GM19324 (cell line): ENCODE results near the gene F8.

Experiments
- ATAC-seq: cut with Tn5 transposase; IDR thresholded peaks from one replicate; pipeline ENCODE4 v1.9.1; 2021; ENCODE audit warnings: mild to moderate bottlenecking, moderate library complexity; ENCODE audit not compliant: unreplicated experiment, low FRiP score

Gene F8

DNA sequence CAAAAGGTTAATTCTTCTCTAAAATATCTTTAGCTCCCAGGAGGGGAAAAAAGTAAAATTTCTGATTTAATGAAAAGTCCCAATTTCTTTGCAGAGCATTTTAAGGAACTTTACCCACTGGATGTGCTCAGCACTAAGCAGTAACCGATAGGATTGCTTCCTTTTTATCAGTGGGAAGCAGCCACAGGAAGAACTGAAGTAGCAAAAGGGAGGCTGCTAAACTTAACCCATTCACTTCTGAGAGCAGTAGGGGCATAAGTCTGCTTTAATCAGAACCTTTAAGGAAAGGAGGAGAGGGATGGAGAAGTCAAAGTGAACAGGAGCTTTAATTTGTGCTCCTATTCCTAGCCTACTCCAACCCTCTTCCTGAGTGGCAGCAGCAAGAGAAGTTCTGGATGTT, at the start of gene F8:
TSS of gene F8 (minus strand) at position 139 of the 400 bp plus-strand sequence. CDS start 171 bp downstream, outside the sequence.
- ATAC-seq = no peak

DNA sequence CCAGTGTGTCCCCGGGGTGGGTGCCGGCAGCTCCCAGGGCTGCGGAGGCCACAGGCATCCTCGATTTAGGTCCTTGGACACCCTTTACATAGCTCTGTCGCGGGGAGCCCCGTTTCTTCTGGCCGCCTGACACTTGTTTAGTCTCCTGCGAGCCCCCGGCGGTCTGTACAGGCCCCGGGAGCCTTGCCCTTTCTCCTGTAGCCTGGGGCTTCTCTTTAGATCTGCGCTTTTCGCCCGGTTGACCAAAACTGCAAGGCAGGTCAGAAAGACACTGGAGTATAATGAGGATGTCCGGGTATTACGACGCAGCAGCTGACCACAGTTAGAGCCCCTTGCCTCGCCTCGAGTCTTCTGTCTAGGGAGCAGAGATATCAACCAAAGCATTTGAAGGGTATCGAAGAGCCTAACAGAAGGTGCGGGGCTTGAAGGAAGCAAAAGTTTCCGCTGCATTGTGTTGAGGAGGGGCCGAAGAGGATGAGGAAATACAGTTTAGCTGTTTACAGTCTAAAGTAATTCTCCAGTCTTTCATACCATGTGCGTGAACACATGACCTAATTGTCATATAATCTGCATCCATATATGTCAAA, 49.3 kb upstream of the F8 start:
- peak; percentile 34 for ATAC-seq

DNA sequence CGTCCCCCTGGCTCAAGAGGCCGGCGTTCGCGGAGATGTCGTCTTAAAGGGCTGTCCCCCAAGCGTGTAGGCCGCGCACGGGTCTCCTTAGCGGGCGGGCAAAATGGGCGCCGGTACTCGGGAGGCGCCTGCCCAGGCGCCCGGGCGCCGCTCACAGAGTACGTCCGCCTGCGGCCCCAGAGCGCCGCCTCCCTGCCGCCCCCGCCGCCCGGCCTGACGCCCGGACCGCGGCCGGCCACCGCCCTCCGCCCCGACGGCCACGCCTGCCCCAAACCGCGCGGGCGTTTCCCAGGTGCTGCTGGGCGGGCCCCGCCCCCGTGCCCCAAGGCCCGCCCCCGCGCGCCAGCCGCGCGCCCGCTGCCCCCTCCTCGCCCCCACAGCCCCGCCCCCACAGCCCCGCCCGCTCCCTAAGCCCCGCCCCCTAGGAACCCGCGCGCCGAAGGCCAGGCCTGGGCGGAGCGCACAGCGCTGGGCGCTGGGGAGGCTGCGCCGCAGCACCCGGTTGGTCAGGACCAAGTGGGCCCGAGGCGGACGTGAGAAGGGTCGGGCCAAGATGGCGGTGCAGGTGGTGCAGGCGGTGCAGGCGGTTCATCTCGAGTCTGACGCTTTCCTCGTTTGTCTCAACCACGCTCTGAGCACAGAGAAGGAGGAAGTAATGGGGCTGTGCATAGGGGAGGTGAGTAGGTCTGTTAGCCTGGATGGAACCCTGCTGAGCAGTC, 48.6 kb upstream of the F8 start, which contains the start of the genes BRCC3, CMC4 and MTCP1:
TSS of gene BRCC3 (plus strand) at position 534 of the 719 bp plus-strand sequence. CDS start at position 554, 20 bp downstream.
TSS of gene CMC4 (minus strand) at position 162 of the 719 bp plus-strand sequence. CDS start 7,113 bp downstream, outside the sequence.
TSS of gene MTCP1 (minus strand) at position 162 of the 719 bp plus-strand sequence. CDS start 5,126 bp downstream, outside the sequence.
- ATAC-seq = peak; percentile 94

DNA sequence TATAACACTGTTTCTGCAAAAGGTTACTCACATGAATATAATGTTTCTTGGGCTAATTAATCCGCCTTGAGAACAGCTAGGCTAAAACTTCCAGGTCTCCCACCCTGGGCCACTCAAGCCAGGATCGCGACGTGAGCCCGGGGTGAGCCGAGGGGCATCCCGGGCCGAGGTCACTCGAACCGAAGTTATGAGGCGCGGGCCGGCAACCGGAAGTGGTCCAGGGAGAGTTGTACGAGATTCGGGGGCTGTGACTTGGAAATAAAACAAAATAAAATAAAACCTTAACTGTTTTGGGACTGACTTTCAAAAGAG, 48.1 kb upstream of the F8 start:
- peak; percentile 11 for ATAC-seq

DNA sequence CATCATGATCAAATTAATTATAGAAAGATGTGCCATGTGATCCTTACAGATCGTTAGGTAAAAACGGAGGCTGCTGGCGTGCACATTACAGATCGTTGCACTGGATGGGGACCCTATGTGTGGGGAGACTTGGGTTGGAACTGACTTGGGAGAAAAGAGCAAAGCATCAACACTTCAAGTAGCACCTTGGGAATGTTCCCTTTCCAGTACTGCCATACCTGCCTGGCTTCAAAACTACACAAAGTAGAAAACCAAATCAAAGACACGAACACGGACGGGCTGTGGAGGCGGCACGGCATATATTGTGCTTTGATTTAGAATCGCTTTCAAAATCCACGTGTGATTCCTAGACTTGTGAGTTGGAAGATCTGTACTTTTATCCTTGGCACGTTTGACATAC, 47.5 kb upstream of the F8 start:
- no peak for ATAC-seq

DNA sequence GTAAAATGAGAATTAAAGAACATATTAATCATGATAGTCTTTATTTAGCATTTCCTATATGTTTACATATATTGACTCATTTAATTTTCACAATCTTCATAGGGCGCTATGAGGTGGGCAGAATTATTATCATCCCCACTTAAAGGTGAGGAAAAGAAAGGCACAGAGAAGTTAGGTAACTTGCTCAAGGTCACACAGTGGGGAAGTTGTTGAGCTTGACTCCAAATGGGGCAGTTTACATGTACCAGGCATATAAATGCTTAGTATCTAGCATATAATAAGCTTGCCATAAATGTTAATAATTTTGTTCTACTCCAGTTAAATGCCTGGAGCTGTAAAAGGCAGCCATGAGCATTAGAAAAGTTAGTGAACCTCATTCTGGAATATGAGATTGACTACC, 46.9 kb upstream of the F8 start:
- ATAC-seq = no peak

DNA sequence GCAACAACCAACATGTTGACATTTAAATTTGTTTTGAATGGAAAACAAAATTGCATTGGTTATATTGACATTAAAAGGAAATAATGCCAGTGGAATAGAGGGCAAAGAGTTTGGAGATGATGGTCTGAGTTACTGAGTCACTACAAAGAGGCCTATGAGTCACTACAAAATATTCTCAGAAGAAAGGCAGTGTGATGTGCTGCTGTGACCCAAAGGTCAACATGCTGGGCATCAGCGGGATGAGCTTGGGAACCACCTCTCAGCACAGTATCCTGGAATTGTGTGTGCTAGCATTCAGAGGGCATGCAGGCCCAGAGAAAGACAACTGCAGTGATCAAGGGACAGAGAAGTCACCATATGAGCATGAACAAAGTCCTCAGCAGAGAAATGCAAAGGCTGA, 45.6 kb upstream of the F8 start:
- ATAC-seq = no peak

DNA sequence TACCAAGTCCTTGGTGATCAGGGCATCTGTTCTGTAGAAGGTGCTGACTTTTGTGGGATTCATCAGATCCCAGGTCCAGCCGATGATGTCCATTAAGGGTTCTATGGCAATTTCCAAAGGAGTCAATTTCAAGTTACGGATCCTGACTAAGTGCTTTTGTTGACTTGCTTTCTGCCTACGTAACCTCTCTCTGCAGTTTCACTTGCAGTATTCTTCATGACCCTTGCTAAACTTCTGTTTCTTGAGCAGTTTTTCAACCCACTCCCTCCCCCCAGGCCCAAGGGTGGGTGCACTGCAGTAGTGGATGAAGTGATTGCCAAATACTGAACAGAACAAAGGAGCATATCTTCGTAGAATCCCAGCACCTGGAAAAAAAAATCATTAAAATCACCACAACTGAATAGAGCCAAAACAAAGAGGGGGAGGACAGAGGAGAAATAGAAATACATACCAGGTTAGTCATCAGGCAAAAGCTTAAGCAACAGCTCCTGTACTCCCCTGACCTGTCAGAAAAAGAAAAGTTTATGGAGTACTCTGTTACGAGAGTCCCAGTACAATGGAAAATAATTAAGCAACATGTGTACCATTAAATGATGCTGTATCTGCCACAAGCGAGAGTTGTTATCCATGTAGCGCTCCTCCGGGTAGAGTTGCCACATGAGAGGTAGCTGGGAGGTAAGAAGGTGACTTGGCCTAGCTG, 42.7 kb upstream of the F8 start:
- no peak for ATAC-seq

DNA sequence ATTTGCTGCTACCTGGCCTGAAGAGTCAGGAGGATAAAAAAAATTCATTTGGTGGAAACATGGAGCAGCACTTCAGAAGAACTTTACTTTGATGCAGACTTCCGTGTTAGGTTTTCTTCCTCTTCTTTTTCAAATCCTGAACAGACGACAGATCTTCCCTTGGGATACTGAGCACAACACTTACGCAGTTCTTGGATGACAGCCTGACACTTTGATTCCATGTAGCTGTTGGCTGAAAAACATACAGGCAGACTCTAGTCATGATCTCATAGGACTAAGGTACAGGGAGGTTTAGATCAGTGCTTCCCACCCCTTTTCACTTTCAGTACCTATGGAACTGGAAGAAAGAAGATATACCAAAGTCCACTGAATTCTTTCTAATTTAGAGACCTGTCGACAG, 39.2 kb upstream of the F8 start:
- no peak for ATAC-seq

DNA sequence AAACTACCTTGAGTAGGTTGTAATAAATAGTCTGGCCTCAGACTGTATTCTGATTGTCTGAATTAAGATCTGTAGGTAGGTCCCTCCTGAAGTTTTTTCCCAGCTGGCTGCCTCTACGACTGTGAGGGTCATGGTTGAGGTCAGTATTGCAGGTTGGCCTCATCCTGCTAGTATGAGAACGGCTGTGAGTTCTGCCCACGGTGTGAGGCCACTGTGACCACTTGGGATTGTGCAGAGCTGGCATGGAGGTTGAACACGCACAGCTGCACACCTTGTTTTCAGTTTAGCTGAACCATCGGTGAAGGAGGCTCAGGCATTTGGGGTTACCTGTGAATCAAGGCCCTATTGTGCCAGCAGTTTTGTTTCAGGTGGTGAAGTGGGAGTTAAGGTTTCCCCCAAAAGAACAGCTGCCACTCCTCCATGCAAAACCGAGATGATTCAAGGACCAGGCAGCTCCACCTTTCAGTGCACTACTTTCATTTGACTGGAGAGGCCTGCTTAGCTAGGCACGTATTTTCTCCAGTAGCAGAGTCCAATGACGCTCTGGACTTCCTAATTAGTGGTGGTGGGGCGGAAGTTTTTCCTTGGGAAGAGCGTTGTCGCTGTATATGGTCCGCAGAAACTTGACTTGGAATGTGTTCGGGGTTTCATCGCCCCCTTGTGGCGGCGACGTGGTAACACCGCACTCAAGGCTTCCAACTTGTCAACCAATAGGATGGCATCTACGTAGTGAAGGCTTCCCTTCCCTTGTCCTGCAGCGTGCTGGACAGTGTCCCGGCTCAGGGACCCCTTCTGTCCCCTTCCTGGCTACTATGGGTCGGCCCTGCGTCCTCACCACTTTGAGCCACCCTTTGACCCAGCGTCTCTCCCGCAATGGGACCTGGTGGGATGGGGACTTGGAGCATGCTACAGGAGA, 34.6 kb upstream of the F8 start:
- ATAC-seq = peak; percentile 82

DNA sequence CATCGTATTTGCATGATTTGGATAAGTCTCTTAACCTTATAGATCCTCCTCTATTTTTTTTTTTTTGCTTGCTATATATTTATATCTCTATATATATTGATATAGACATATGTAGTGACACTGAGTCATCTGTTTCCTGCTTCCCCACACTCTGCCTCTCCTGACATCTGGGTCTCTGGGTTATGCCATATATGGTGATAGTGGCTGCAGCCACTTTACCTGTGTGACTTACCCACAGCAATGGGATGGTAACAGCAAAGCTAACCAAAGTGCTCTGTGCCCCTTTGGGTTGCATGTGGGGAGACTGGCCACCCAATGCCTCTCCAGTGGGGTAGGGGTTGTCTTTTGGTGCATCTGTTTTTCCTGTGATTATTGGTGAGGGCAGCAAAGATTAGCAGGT, 33.9 kb upstream of the F8 start:
- ATAC-seq = no peak

DNA sequence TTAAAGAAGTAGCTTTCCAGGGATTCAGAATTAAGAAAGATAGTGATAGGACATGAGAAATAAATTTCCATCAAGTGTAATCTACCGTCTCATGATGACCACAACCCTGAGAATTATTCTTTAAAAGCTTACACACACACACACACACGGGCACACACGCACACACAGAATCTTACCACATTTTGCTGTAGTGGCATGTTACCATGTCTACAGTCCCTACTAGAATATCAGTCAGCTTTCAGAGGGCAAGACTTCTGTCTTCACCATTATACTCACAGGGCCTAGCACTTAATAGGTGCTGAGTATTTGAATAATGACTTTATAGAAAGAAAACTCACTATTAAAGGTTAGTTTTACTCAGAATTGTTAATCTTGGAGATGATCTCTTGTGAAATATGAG, 33.0 kb upstream of the F8 start:
- no peak for ATAC-seq

DNA sequence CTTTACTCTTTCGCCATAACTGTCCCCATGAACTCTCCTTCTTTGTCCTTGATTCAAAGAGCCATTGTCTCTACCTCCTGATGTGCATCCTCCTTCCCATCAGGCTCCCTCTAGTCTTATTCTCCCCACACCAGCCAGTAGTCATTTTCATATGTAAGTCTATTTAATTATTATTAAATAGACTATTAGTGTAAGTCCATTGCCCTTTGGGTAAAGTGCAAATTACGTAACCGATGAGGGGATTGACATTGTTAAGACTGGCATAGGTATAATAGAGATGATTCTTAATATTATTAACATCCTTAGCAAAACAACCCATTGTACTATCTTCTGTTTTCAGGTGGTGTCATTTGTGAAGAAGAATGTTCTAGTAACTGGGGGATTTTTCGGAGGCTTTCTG, 31.7 kb upstream of the F8 start:
- no peak for ATAC-seq

DNA sequence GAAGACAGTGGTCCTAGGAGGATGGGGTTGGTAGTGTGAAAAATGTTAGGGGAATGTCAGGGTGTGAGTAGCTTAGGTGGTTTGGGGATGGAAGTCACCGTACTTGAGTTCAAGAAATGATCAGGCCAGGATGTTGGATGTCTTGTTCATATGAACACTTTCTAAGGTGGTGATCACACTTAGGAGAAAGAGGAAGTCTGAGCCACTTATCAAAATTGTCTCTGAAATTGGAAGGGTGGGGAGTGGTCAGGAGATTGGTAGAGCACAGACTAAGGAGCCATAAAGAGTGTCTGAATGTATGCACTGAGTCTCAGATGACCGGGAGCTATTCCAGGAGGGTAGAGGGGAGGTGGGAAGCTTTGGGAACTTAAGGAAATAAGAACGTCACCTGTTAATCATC, 31.1 kb upstream of the F8 start:
- ATAC-seq = no peak

DNA sequence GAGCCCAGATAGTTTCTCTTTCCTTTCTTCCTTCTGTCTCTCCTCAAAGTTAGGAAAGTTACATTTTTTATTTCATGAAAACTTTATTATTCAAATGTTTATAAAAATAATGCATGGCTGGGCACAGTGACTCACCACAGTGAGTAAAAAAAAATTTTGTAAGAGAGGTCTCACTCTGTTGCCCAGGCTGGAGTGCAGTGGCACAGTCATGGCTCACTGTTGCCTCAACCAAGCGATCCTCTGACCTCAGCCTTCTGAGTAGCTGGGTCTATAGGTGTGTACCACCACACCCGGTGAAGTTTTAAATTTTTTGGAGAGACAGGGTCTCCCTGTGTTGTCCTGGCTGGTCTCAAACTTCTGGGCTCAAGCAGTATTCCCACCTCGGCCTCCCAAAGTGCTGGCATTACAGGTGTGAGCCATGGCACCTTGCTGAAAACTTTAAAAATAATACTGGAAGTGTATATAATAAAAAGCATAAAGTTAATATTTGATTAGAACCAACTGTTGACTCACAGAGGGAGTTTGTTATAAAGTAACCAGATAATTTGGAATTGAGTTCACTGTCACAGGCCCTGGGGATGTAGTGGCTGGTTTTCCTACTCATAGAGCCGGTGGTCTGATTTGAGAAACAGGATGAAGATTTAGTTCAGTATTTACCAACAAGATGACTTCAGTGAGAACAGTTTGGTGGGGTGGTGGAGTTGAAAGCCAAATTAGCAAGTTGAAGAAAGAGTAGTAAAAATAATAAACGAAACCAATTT, 30.4 kb upstream of the F8 start:
- no peak for ATAC-seq

DNA sequence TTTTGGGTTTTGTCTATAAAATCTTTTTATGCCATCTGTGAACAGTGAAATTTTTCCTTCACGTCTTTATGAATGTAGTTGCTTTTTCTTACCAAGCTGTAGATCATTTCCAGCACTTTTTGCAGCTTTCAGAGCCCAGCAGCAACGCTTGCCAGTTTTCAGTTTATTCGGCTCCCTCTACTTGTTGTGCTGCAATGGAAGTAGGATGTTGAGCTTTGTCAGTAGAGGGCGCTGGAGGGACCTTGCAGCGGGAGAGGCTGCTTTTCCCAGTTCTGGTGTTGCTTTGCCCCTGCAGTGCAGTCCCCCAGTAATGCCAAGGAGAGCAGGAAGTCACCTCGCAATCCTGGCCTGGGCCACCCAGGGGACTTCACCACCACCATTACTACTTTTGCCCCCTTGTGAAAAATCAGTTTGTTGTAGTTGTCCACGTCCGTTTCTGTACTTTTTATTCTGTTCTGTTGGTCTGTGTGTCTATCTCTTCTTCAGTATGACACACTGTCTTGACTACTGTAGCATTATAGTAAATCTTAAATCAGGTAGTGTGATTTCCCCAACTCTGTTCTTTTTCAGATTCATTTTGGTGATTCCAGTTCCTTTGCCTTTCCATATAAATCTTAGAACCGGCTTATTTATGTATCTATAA, 26.6 kb upstream of the F8 start:
- no peak for ATAC-seq

DNA sequence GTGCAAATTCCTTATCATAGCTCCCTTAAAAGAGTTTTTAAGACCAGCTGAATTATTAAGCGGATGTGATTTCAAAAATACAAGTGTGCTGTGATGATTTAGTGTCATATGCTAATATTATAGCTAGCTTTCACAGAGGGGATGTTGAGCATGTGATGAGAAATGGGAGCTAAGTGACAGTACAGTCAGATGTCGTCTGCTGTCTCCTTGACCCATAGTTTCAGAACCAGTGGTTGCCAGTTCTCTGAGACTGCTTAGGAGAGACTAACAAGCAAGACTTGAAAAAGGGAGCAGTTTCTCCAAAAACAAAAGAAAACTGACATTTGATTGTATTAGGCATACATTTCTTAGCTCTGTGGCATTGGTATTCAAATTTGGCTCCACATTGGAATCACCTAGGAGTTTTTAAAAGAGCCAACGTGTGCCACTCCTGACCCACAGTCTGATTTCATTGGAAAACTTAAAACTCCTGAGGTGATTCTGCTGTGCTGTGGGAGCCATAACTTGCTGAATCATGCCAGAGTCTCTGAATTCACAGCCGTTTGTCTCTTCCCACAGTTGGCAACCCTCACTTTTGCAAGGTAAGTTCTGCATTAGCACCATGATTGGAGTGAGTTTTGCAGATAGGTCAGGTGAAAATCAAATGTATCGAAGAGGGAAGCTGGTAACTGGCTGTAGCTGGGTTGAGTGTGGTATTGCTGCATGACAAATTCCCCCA, 24.4 kb upstream of the F8 start:
- no peak for ATAC-seq

DNA sequence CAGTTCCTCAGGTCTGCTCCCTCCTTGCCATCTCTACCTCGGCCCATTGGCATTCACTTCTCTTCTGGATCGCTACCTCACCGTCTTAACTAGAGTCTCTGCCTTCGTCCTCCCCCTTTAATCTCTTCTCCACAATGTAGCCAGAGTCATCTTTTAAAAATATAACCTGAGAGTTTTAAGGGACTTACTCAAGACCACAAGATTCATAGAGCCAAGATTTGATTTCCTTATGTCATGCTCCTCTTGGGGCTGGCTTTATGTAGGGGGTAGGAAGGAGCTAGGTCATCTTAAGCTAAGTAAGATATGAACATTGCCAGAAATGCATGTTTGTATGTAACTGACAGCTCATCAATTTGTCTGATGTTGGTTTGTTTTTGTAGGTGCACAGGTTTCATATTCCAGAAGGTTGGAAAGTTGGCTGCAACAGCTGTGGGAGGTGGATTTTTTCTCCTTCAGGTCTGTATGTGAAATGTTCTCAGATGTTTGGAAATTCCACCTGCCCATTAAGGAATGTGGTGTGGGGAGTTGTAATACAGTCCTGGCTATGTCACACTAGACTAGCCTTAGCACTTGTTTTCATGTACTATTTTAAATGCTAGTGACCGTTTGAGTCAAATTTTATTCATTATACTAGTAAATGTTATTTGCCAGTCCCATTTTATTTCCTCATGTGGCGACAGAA, 23.7 kb upstream of the F8 start:
- ATAC-seq = no peak
